ENCODE results near the gene ARHGEF9. TPM values are rescaled to one million over a fixed set of nuclear protein-coding genes. Genes with fewer than 3 reads are reported as not detected.

The ARHGEF9 gene
- total RNA-seq, 2 experiments from 2014 or later, result 12.8 to 21.7 TPM

GRCh38 chrX:63746715-63747114 lies 38.3 kb downstream of the ARHGEF9 start:
- no TSS peak for BruUV-seq (replicated peaks)
- H2AFZ ChIP-seq (ENCODE audit: low read length), result no peak overlapping the region
- no peaks in the 10 kb centered on the region for H3K9me3 ChIP-seq (ENCODE audit: low read length)
- H3K4me1 ChIP-seq (ENCODE audit: insufficient read depth, low read length, poor library complexity, severe bottlenecking), result peaks cover 4% of the 10 kb centered on the region
- POLR2A ChIA-PET, result no interaction called here
- no peak overlapping the region for H3K27ac ChIP-seq (ENCODE audit: low read depth, low read length, poor library complexity, severe bottlenecking)
- no peaks in the 10 kb centered on the region for H3K36me3 ChIP-seq (ENCODE audit: insufficient read depth, low read length)
- no peaks in the 10 kb centered on the region for H4K20me1 ChIP-seq (ENCODE audit: insufficient read depth, low read length)
- CTCF ChIA-PET (ENCODE audit: unreplicated experiment), result no interaction called here
- intact Hi-C loops (cut with micrococcal nuclease; ENCODE audit: unreplicated experiment), result no loop called here
- DNase-seq (ENCODE audit: low spot score), result no peak
- H3K4me3 ChIP-seq (ENCODE audit: low read depth, low read length, poor library complexity, severe bottlenecking), result no peak overlapping the region
- no peak for TF ChIP-seq CTCF (conservative IDR thresholded peaks at IDR 0.05; ENCODE audit: low read length)
- no peak for TF ChIP-seq EZH2phosphoT487 (IDR thresholded peaks at IDR 0.05; ENCODE audit: borderline replicate concordance, low read depth, low read length)
- no peaks in the 10 kb centered on the region for H3K9me2 ChIP-seq (ENCODE audit: insufficient read depth, low read length)
- H3K4me2 ChIP-seq (ENCODE audit: low read length), result no peak overlapping the region
- no peaks in the 10 kb centered on the region for H3K79me2 ChIP-seq (ENCODE audit: insufficient read depth, low read depth, low read length)

GRCh38 chrX:63746278-63746677 lies 38.7 kb downstream of the ARHGEF9 start:
- Histone ChIP-seq H3K36me3 (ENCODE audit: insufficient read depth, low read length) (no peaks in the 10 kb centered on the region), H3K4me1 (ENCODE audit: insufficient read depth, low read length, poor library complexity, severe bottlenecking) (peaks cover 4% of the 10 kb centered on the region), H2AFZ (ENCODE audit: low read length) (no peak overlapping the region), H3K79me2 (ENCODE audit: insufficient read depth, low read depth, low read length) (no peaks in the 10 kb centered on the region), H4K20me1 (ENCODE audit: insufficient read depth, low read length) (no peaks in the 10 kb centered on the region), H3K4me3 (ENCODE audit: low read depth, low read length, poor library complexity, severe bottlenecking) (no peak overlapping the region), H3K27ac (ENCODE audit: low read depth, low read length, poor library complexity, severe bottlenecking) (no peak overlapping the region), H3K9me2 (ENCODE audit: insufficient read depth, low read length) (no peaks in the 10 kb centered on the region), H3K4me2 (ENCODE audit: low read length) (no peak overlapping the region), H3K9me3 (ENCODE audit: low read length) (no peaks in the 10 kb centered on the region)
- no TSS peak for BruUV-seq (replicated peaks)
- ChIA-PET CTCF (ENCODE audit: unreplicated experiment) (no interaction called here), POLR2A (no interaction called here)
- TF ChIP-seq CTCF (conservative IDR thresholded peaks at IDR 0.05; ENCODE audit: low read length), result no peak
- no peak for DNase-seq (ENCODE audit: low spot score)
- intact Hi-C loops (cut with micrococcal nuclease; ENCODE audit: unreplicated experiment), result no loop called here

- H3K36me3 ChIP-seq (ENCODE audit: insufficient read depth, low read length), result no peaks in the 10 kb centered on the region
- H3K4me3 ChIP-seq (ENCODE audit: low read depth, low read length, poor library complexity, severe bottlenecking), result no peak overlapping the region
- no peaks in the 10 kb centered on the region for H3K79me2 ChIP-seq (ENCODE audit: insufficient read depth, low read depth, low read length)
- H3K4me1 ChIP-seq (ENCODE audit: insufficient read depth, low read length, poor library complexity, severe bottlenecking), result peaks cover 4% of the 10 kb centered on the region
- H2AFZ ChIP-seq (ENCODE audit: low read length), result no peak overlapping the region
- no peak for DNase-seq (ENCODE audit: low spot score)
- no peaks in the 10 kb centered on the region for H3K9me2 ChIP-seq (ENCODE audit: insufficient read depth, low read length)
- intact Hi-C loops (cut with micrococcal nuclease; ENCODE audit: unreplicated experiment), result no loop called here
- POLR2A ChIA-PET, result interaction anchor here (0.5 kb wide), 1 partner anchor 8 kb away, joined by 3 read pairs; no protein-coding TSS in a partner anchor
- no peak overlapping the region for H3K4me2 ChIP-seq (ENCODE audit: low read length)
- BruUV-seq (replicated peaks), result no TSS peak
- H3K27ac ChIP-seq (ENCODE audit: low read depth, low read length, poor library complexity, severe bottlenecking), result no peak overlapping the region
- TF ChIP-seq CTCF (conservative IDR thresholded peaks at IDR 0.05; ENCODE audit: low read length) (no peak), EZH2phosphoT487 (IDR thresholded peaks at IDR 0.05; ENCODE audit: borderline replicate concordance, low read depth, low read length) (no peak)
- H3K9me3 ChIP-seq (ENCODE audit: low read length), result no peaks in the 10 kb centered on the region
- CTCF ChIA-PET (ENCODE audit: unreplicated experiment), result no interaction called here
- H4K20me1 ChIP-seq (ENCODE audit: insufficient read depth, low read length), result no peaks in the 10 kb centered on the region
Measured at GRCh38 chrX:63744850-63745394, 40.1 kb downstream of the ARHGEF9 start.

Data from OCI-LY7 (cell line).